Thyroid gland (tissue), 4 donors: Measurements from ENCODE around the gene PHACTR1. TPM values are rescaled to one million over a fixed set of nuclear protein-coding genes. Genes with fewer than 3 reads are reported as not detected.
A peak's percentile ranks its signal among the peaks of the same experiment; 100 is the strongest.

ENCODE experiments used
- DNase-seq, 2 donors: peaks; one replicate each; pipeline ENCODE4 v3.0.0-alpha.2; 2019
- H3K27ac ChIP-seq, 3 donors: fragments of 200-600 bp; sonication (generic); 1 replicate in 2 of 3; 2 replicates in 1 of 3; pipeline ENCODE4 v1.5.1; 2016 to 2019; ENCODE audit warnings: mild to moderate bottlenecking in 1 of 3, moderate library complexity in 1 of 3
- H3K27me3 ChIP-seq: fragments of 200-600 bp; sonication (generic); one replicate; pipeline ENCODE4 v1.5.1; 2019
- H3K36me3 ChIP-seq, 2 donors: fragments of 200-600 bp; sonication (generic); one replicate each; pipeline ENCODE4 v1.5.1; 2016 to 2019
- H3K4me1 ChIP-seq, 2 donors: fragments of 200-600 bp; sonication (generic); one replicate each; pipeline ENCODE4 v1.5.1; 2017 to 2019
- H3K4me3 ChIP-seq, 3 donors: fragments of 200-600 bp; sonication (generic); replicated peaks in 1 of 3; 1 replicate in 2 of 3; 2 replicates in 1 of 3; pipeline ENCODE4 v1.5.1; 2016; ENCODE audit warnings: mild to moderate bottlenecking in 1 of 3
- H3K9me3 ChIP-seq: fragments of 200-600 bp; sonication (generic); one replicate; pipeline ENCODE4 v1.5.1; 2017
- CTCF ChIP-seq, 6 experiments: fragments of 200-600 bp in 3 of 6; fragments of 450-650 bp in 3 of 6; sonication (generic) in 3 of 6; IDR thresholded peaks; one replicate each; pipeline ENCODE4 v1.5.1; 2016 to 2019; ENCODE audit warnings: antibody characterized with exemption in 6 of 6, mild to moderate bottlenecking in 2 of 6, inconsistent platforms in 1 of 6, moderate library complexity in 1 of 6
- POLR2A ChIP-seq, 2 donors: fragments of 450-650 bp; IDR thresholded peaks; one replicate each; pipeline ENCODE4 v1.6.1; 2017; ENCODE audit warnings: antibody characterized with exemption in 2 of 2, mild to moderate bottlenecking in 2 of 2, moderate library complexity in 1 of 2
- WGBS, 2 donors: methylation state at CpG; one replicate each; pipeline ENCODE4 v1.1.5; 2017; 5-methylcytosine and 5-hydroxymethylcytosine counted together
- intact Hi-C: fragments of 100-400 bp; cut with DNase I; formaldehyde crosslinking; loops from one replicate; pipeline ENCODE4 v1.15.1; 2023
- total RNA-seq, 4 donors: library from RNA; depleted of rRNA; stranded (reverse); fragments of >200 nt; gene quantifications; one replicate each; pipeline ENCODE4 v1.2.3, GENCODE V29; 2016

Gene PHACTR1
- total RNA-seq, 4 donors from 2014 or later = 2.9 to 8.6 (median 4.4) TPM

GRCh38 chr6:12950976-12951375 lies 234.4 kb downstream of the PHACTR1 start:
- intact Hi-C loops = no loop called here
- Histone ChIP-seq H3K4me1 (no peaks in the 10 kb centered on the region), H3K27ac (no peak overlapping the region), H3K9me3 (no peaks in the 10 kb centered on the region), H3K4me3 (no peak overlapping the region), H3K27me3 (no peaks in the 10 kb centered on the region), H3K36me3 (no peaks in the 10 kb centered on the region)
- WGBS, 2 donors = 74 to 80% methylated on average over 5 of the region's 5 CpGs
- TF ChIP-seq CTCF (IDR thresholded peaks at IDR 0.05) (no peak), POLR2A (IDR thresholded peaks at IDR 0.05) (no peak)
- no peak for DNase-seq

- no peak overlapping the region for H3K27ac ChIP-seq
- no peak for TF ChIP-seq CTCF (IDR thresholded peaks at IDR 0.05)
- TF ChIP-seq POLR2A (IDR thresholded peaks at IDR 0.05) = no peak
- DNase-seq = no peak
- no peaks in the 10 kb centered on the region for H3K4me1 ChIP-seq
- H3K9me3 ChIP-seq = no peaks in the 10 kb centered on the region
- no peak overlapping the region for H3K4me3 ChIP-seq
- intact Hi-C loops = no loop called here
- H3K27me3 ChIP-seq = no peaks in the 10 kb centered on the region
- no peaks in the 10 kb centered on the region for H3K36me3 ChIP-seq
Observed at GRCh38 chr6:12951415-12951814, 234.8 kb downstream of the PHACTR1 start.

- no peak overlapping the region for H3K27ac ChIP-seq
- H3K4me1 ChIP-seq = peaks cover 0 to 3% of the 10 kb centered on the region in 2 donors
- WGBS, 2 donors = 76 to 79% methylated on average over 4 of the region's 4 CpGs
- intact Hi-C loops = no loop called here
- H3K36me3 ChIP-seq = no peaks in the 10 kb centered on the region
- H3K4me3 ChIP-seq = no peak overlapping the region
- DNase-seq = no peak
- TF ChIP-seq POLR2A (IDR thresholded peaks at IDR 0.05) (no peak), CTCF (IDR thresholded peaks at IDR 0.05) (no peak)
- no peaks in the 10 kb centered on the region for H3K27me3 ChIP-seq
- no peaks in the 10 kb centered on the region for H3K9me3 ChIP-seq
Observed at GRCh38 chr6:12952318-12952717, 235.8 kb downstream of the PHACTR1 start.

GRCh38 chr6:12955956-12956355 lies 239.4 kb downstream of the PHACTR1 start:
- intact Hi-C loops = no loop called here
- H3K4me3 ChIP-seq = no peak overlapping the region
- no peaks in the 10 kb centered on the region for H3K27me3 ChIP-seq
- no peaks in the 10 kb centered on the region for H3K36me3 ChIP-seq
- no peaks in the 10 kb centered on the region for H3K9me3 ChIP-seq
- H3K4me1 ChIP-seq = peaks cover 5 to 11% of the 10 kb centered on the region in 2 donors
- TF ChIP-seq CTCF (IDR thresholded peaks at IDR 0.05) = no peak
- no peak for TF ChIP-seq POLR2A (IDR thresholded peaks at IDR 0.05)
- no peak for DNase-seq
- WGBS, 2 donors = 87 to 95% methylated on average over 5 of the region's 5 CpGs
- H3K27ac ChIP-seq = no peak overlapping the region

GRCh38 chr6:12956991-12957320 lies 240.4 kb downstream of the PHACTR1 start:
- no peaks in the 10 kb centered on the region for H3K9me3 ChIP-seq
- TF ChIP-seq CTCF (IDR thresholded peaks at IDR 0.05) (no peak), POLR2A (IDR thresholded peaks at IDR 0.05) (no peak)
- no peak for DNase-seq
- peak overlapping the region in 2 of 3 donors; percentile 29 to 54 for H3K4me3 ChIP-seq
- intact Hi-C loops = no loop called here
- 15 to 19% methylated on average over 5 to 6 of the region's 6 CpGs for WGBS, 2 donors
- no peaks in the 10 kb centered on the region for H3K36me3 ChIP-seq
- H3K4me1 ChIP-seq = peaks cover 5 to 11% of the 10 kb centered on the region in 2 donors
- H3K27ac ChIP-seq = peak overlapping the region; percentile 29 to 73 (median 42)
- H3K27me3 ChIP-seq = no peaks in the 10 kb centered on the region
